ENCODE data around the gene PANK1.

PANK1 gene

DNA sequence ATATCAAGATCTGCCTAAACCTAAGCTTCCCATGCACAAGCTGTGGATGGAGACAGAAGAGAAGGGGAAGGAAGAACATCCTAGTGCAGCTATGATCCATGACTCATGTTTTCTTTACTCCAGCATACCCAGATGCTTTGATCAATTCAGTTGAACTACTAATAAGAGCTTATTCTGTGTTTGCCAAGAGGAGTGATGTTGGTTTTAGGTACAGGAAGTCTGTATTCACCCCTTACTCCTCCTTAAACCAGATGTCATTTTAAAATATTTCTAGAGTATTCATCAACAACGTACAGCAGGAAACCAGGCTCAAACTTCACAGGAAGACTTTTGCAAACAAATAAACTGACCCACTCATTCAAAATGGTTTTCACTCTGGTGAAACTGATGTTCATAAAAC is 29.2 kb downstream of the PANK1 start:
- no peak for DNase-seq (ENCODE audit: low read depth)

- DNase-seq (ENCODE audit: low read depth): no peak
These were observed 29.9 kb downstream of the PANK1 start for GRCh38 chr10:89615112-89615511.

DNA sequence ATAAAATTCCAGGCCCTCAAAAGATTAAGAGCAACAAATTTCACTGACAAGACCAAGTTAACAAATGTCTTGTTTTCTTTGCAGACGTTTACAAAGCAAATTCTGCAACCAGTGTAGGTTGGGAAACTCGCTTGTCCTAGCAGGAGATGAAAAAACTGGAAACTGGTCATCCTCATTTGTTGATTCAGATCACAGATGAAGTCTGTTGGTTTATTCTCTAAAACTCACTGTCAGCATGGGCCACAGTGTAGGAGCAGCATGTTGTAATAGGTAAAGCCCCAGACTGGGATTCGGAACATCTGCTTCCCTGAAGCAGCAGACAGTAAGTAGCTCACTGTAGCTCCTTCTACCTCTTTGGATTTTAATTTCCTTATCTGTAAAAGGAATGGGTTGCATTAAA is 31.5 kb downstream of the PANK1 start:
- no peak for DNase-seq (ENCODE audit: low read depth)

GRCh38 chr10:89611282-89611681 is 33.8 kb downstream of the PANK1 start:
- no peak for DNase-seq (ENCODE audit: low read depth)

DNA sequence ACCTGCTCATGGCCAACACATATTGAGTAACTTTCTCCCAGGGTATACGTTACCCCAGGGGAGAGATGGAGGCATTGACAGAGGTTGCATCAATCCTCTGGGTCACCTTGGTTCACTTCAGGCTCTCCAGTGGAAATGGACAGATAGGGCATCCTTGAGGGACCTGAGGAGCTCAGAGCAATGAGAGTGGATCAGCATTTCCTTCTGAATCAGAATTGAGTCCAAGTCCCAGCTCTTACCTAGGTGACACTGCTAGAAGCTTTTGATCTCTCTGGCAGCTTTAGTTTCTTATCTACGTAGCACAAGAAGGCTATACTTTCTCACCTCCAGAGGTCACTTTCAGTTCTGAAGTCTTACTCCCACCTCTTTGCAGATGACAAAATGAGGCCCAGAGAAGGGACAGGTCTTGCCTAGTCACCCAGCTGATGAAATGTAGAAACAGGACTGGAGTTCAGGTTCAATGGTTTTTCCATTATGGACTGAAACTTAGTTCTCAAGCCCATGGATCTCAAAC is 35.2 kb downstream of the PANK1 start:
- DNase-seq (ENCODE audit: low read depth): no peak

DNA sequence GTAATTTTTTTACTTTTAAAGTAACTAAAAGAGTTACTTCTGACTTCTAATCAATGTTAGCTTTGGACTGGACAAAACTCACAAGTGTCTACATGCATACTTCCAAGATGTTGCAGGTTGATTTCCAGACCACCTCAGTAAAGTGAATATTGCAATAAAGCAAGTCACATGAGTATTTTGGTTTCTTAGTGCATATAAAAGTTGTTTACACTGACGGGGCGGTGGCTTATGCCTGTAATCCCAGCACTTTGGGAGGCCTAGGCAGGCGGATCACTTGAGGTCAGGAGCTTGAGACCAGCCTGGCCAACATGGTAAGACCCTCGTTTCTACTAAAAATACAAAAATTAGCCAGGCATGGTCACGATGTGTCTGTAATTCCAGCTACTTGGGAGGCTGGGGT is 40.8 kb downstream of the PANK1 start:
- DNase-seq (ENCODE audit: low read depth): no peak

- DNase-seq (ENCODE audit: low read depth): no peak
These were observed 42.1 kb downstream of the PANK1 start for GRCh38 chr10:89602919-89603318.

GRCh38 chr10:89601728-89602361 is 43.2 kb downstream of the PANK1 start:
- no peak for DNase-seq (ENCODE audit: low read depth)

DNA sequence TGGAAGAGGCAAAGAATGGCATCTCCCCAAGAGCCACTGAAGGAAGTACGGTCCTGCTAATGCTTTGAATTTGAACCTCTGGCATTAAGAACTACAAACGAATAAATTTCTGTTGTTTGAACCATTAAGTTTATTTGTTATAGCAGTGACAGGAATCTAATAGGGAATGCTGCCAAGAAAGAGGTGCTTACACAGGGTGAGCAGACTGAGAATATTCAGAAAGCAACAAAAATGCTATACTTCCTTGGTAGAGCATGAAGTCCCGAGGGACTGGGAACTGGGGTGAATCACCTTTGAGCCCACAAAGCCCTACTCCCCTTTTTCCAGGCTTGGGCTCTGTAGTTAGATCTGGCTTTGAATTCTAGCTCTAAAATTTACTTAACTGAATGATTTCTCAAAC is 45.0 kb downstream of the PANK1 start:
- no peak for DNase-seq (ENCODE audit: low read depth)

GRCh38 chr10:89593043-89593442 is 52.0 kb downstream of the PANK1 start:
- no peak for DNase-seq (ENCODE audit: low read depth)

DNA sequence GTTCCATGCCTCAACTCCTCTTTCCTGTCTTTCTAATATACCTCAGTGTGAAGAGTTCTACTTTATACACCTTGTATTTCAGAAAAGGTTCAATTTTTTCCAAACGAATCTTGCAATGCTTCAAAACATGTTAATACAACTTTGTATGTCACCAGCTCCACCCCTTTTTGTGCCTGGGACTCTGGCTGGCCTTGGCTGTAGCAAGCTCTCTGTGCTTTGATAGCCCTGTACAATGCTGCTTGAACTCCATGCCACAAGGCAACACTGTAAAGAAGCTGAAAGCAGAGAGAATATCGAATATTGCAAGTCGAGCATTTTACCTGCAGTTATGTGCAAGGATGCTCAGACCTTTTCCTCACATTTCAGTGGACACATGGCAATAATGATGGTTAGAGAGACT is 52.5 kb downstream of the PANK1 start:
- no peak for DNase-seq (ENCODE audit: low read depth)

DNA sequence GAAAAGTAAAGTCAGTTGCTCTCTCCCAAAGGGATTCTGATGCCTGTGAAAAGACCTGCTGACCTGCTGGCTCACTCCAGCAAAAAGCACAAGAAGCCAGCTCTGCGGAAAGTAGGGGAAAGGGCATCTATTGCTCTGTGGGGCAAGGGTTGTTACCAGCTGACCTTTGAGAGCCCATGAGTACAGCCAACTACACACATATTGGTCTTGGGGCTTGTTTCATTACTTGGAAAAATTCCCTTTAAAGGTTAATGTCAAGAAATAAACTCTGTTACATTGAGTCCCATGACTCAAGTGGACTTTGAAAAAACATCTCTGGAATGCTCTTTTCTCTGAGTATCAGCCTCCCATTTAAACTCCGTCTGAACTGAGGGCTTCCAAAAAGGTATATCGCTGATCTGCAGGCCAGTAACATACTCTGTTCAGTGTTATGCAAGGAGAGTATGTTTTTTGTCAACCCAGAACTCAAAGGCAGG is 53.2 kb downstream of the PANK1 start:
- peak; percentile 41 for DNase-seq (ENCODE audit: low read depth)

GRCh38 chr10:89591111-89591795 is 53.8 kb downstream of the PANK1 start:
- peak; percentile 8 for DNase-seq (ENCODE audit: low read depth)

- DNase-seq (ENCODE audit: low read depth): no peak
These were observed 54.7 kb downstream of the PANK1 start for GRCh38 chr10:89590326-89590725.

GRCh38 chr10:89589101-89589720 is 55.8 kb downstream of the PANK1 start:
- DNase-seq (ENCODE audit: low read depth): no peak

- no peak for DNase-seq (ENCODE audit: low read depth)
These were observed 56.4 kb downstream of the PANK1 start for GRCh38 chr10:89588671-89589070.

DNA sequence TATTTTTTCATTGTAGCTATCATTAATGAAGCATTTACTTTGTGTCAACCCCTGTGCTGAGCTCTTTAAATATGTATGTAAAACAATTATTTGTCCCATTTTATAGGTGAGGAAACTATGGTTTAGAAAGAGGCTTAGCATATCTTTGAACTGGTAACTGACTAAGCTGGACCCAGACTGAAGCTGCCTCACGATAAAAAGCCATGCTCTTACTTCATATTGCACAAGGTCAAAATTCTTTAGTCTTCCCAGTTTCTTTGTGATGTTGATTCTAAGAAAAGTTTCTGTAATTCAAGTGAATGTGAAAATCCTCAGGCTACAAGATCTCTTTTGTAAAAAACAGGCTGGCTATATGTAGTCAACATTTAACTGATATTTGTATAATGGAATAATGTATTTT is 63.0 kb downstream of the PANK1 start:
- DNase-seq (ENCODE audit: low read depth): no peak

DNA sequence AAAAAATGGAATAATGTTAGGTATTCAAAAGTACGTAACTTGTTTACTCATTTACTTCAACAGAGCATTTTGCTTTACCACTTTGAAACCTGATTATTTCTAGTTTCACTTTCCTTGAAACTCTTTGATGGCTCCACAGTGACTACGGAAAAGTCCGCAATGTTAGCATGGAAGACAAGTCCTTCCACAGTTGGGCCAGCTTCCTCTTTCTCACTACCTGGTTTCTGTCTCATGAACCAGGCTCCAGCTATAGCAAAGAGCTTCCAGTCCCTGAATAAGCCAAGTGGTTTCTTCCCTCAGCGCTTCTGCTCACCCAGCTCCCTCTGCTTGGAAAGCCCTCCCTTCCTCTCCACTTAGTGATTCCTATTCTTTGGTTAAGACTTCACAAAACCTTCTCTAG is 64.8 kb downstream of the PANK1 start:
- DNase-seq (ENCODE audit: low read depth): no peak

DNA sequence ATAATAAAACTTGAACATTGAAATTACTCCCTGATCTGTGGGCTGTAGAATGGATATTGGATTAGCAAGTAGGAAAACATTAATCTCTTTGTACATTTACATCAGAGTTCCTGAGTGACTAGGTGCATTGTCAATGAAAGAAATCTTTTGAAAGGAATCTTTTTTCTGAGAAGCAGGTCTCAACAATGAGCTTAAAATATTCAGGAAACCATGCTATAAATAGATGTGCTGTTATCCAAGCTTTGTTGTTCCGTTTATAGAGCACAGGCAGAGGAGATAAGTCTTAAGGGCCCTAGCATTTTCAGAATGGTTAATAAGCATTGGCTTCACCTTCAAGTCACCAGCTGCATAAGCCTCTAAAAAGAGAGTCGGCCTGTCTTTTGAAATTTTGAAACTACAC is 68.3 kb downstream of the PANK1 start:
- DNase-seq (ENCODE audit: low read depth): no peak

DNA sequence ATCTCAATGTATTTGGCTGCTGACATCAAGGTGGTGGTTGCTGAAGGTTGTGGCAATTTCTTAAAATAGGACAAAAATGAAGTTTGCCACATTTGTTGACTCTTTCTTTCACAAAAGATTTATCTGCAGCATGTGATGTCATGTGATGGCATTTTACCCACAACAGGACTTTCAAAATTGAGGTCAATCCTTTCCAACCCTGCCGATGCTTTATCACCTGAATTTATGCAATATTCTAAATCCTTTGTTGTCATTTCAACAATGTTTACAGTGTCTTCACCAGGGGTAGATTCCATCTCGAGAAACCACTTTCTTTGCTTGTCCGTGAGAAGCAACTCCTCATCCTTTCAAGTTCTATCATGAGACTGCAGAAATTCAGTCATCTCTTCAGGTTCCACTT is 69.0 kb downstream of the PANK1 start:
- no peak for DNase-seq (ENCODE audit: low read depth)

DNA sequence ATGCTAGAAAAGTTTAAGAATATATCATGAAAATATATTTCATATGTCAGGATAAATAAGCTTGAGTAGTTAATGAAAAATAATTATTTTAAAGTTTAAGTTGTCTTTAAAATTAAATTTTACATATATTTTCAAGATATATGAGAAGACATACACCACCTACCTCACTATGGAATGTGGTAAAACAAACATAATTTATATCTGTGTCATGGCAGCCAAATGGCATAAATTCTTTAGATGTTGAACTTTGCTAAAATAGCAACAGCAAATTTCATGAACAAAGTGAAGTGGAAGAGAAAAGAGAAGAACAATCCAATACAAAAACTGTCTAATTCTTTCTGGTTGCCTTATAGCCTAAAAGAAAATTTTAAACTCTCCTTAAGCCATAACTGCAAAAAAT is 70.0 kb downstream of the PANK1 start:
- no peak for DNase-seq (ENCODE audit: low read depth)

- no peak for DNase-seq (ENCODE audit: low read depth)
These were observed 70.7 kb downstream of the PANK1 start for GRCh38 chr10:89574368-89574767.

DNA sequence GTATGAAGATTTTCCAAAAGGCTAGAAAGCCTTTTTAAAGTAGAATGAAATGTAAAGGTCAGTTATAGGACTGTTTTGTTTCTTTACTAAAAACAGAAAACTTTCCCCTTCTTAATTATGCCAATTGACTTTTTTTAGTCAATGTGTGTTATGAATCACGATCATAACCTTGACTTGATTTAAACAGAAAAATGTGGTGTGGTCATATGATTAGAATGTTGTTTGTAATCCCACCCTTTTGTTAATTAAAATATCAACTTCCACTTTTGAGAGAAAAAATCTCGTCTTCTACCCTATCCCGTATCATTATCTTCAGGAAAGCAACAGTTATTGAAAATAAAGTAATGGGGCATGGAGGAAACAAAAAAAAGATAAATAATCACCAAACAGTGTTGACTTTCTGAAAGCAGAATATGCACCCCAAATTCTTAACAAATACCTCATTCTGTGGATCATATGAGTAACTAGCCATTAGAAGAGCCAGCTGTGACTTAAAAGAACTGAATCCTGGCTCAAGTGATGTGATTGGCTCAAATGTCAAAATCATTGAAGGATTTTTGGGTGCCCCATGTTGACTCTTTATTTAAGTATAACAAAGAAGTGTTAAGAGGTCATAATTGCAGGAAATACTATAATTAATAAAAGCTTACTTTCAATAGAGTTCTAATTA is 77.3 kb downstream of the PANK1 start:
- DNase-seq (ENCODE audit: low read depth): no peak

Measured in fibroblast of the conjunctiva (primary cell).